IMR-90 (cell line): ENCODE data around the gene TMEM190. TPM values are rescaled to one million over a fixed set of nuclear protein-coding genes. Genes with fewer than 3 reads are reported as not detected.

Experiments used
- ATAC-seq: fragments of 200-7000 bp; cut with Tn5 transposase; 2 replicates; pipeline ENCODE4 v1.9.1; 2020; ENCODE audit warnings: low read depth, mild to moderate bottlenecking, moderate library complexity
- BruUV-seq: library from RNA; stranded (reverse); fragments of 400-500 nt; replicated peaks from 2 replicates; lab custom pipeline; 2021; lab: Mats Ljungman, UMichigan
- CTCF ChIA-PET: fragments of 300-600 bp; formaldehyde crosslinking; extraction: SDS; loops from one replicate; lab custom pipeline; 2021; ENCODE audit warnings: antibody characterized with exemption; lab: Yijun Ruan, JAX
- POLR2A ChIA-PET: fragments of 300-600 bp; sonication (Branson Sonifier 250); formaldehyde crosslinking; loops from one replicate; lab custom pipeline; 2022; ENCODE audit warnings: antibody characterized with exemption; ENCODE audit not compliant: unreplicated experiment; lab: Charles Lee
- DNase-seq: peaks from one replicate; pipeline ENCODE4 v3.0.0; 2013
- H2AFZ ChIP-seq: replicated peaks from 2 replicates; pipeline ENCODE3; 2013; ENCODE audit warnings: low read length, mild to moderate bottlenecking; ENCODE audit not compliant: poor library complexity
- H2AK5ac ChIP-seq: 2 replicates; pipeline ENCODE4 v1.6.1; 2013; ENCODE audit warnings: low read depth, low read length, inconsistent platforms
- H2AK9ac ChIP-seq: replicated peaks from 2 replicates; pipeline ENCODE3; 2013; ENCODE audit warnings: mild to moderate bottlenecking, low read depth, low read length, moderate library complexity; ENCODE audit not compliant: poor library complexity
- H2BK120ac ChIP-seq: 2 replicates; pipeline ENCODE4 v1.6.1; 2013; ENCODE audit warnings: low read depth, low read length, inconsistent platforms
- H2BK15ac ChIP-seq: 3 replicates; pipeline ENCODE4 v1.6.1; 2013; ENCODE audit warnings: low read depth, low read length, inconsistent platforms
- H2BK20ac ChIP-seq: 2 replicates; pipeline ENCODE4 v1.6.1; 2013; ENCODE audit warnings: low read depth, mild to moderate bottlenecking, inconsistent platforms, low read length, moderate library complexity
- H2BK5ac ChIP-seq: 2 replicates; pipeline ENCODE4 v1.6.1; 2013; ENCODE audit warnings: mild to moderate bottlenecking, low read depth, low read length, inconsistent platforms; ENCODE audit not compliant: poor library complexity, severe bottlenecking
- H3K14ac ChIP-seq: replicated peaks from 2 replicates; pipeline ENCODE4 v1.6.1; 2013; ENCODE audit warnings: low read depth, low read length, inconsistent platforms
- H3K18ac ChIP-seq: 2 replicates; pipeline ENCODE4 v1.6.1; 2013; ENCODE audit warnings: low read depth, low read length, control low read depth
- H3K23ac ChIP-seq: 2 replicates; pipeline ENCODE4 v1.6.1; 2013; ENCODE audit warnings: low read depth, low read length, inconsistent platforms
- H3K27ac ChIP-seq: 2 replicates; pipeline ENCODE4 v1.5.1; 2013; ENCODE audit warnings: mild to moderate bottlenecking, control low read depth, low read length; ENCODE audit not compliant: insufficient read depth
- H3K27me3 ChIP-seq: 2 replicates; pipeline ENCODE4 v1.6.1; 2013; ENCODE audit warnings: low read length; ENCODE audit not compliant: control insufficient read depth, insufficient read depth
- H3K36me3 ChIP-seq: 2 replicates; pipeline ENCODE4 v1.6.1; 2013; ENCODE audit warnings: low read length, mixed read lengths; ENCODE audit not compliant: control insufficient read depth, insufficient read depth
- H3K4ac ChIP-seq: 2 replicates; pipeline ENCODE4 v1.6.1; 2013; ENCODE audit warnings: low read depth, low read length, inconsistent platforms
- H3K4me1 ChIP-seq: 2 replicates; pipeline ENCODE4 v1.6.1; 2013; ENCODE audit warnings: low read length, mixed read lengths; ENCODE audit not compliant: control insufficient read depth, insufficient read depth
- H3K4me2 ChIP-seq: 2 replicates; pipeline ENCODE4 v1.6.1; 2013; ENCODE audit warnings: low read depth, mild to moderate bottlenecking, control low read depth, low read length, moderate library complexity
- H3K4me3 ChIP-seq: 2 replicates; pipeline ENCODE4 v1.5.1; 2013; ENCODE audit warnings: low read depth, mild to moderate bottlenecking, control low read depth, low read length, moderate library complexity; ENCODE audit not compliant: insufficient read depth
- H3K56ac ChIP-seq: 2 replicates; pipeline ENCODE4 v1.6.1; 2013; ENCODE audit warnings: low read length, inconsistent platforms; ENCODE audit not compliant: insufficient read depth; ENCODE audit errors: extremely low read depth
- H3K79me1 ChIP-seq, 2 experiments: 2 replicates each; pipeline ENCODE4 v1.6.1; 2013; ENCODE audit warnings: low read length in 2 of 2, inconsistent platforms in 1 of 2, low read depth in 1 of 2
- H3K9ac ChIP-seq: 2 replicates; pipeline ENCODE4 v1.6.1; 2013; ENCODE audit warnings: low read depth, low read length, control low read depth
- H3K9me1 ChIP-seq: 2 replicates; pipeline ENCODE4 v1.6.1; 2013; ENCODE audit warnings: low read length, inconsistent platforms; ENCODE audit not compliant: insufficient read depth
- H3K9me3 ChIP-seq: 2 replicates; pipeline ENCODE4 v1.6.1; 2013; ENCODE audit warnings: low read length; ENCODE audit not compliant: control insufficient read depth, insufficient read depth
- H4K20me1 ChIP-seq: 2 replicates; pipeline ENCODE4 v1.6.1; 2013; ENCODE audit warnings: low read length, inconsistent platforms; ENCODE audit not compliant: insufficient read depth
- H4K5ac ChIP-seq: 2 replicates; pipeline ENCODE4 v1.6.1; 2013; ENCODE audit warnings: mild to moderate bottlenecking, low read depth, low read length, control low read depth
- H4K8ac ChIP-seq, 2 experiments: 2 replicates each; pipeline ENCODE4 v1.6.1; 2013; ENCODE audit warnings: low read depth in 2 of 2, low read length in 2 of 2, control low read depth in 1 of 2, inconsistent platforms in 1 of 2
- H4K91ac ChIP-seq: 2 replicates; pipeline ENCODE4 v1.6.1; 2013; ENCODE audit warnings: low read depth, low read length, inconsistent platforms; ENCODE audit not compliant: insufficient read depth
- ELK1 ChIP-seq: fragments of 150-350 bp; IDR thresholded peaks from 2 replicates; pipeline ENCODE4 v1.6.1; 2016; ENCODE audit warnings: low read depth, mild to moderate bottlenecking, low read length, moderate library complexity, borderline replicate concordance
- NFE2L2 ChIP-seq: fragments of 150-350 bp; IDR thresholded peaks from 2 replicates; pipeline ENCODE4 v1.6.1; 2016; ENCODE audit warnings: low read depth, mild to moderate bottlenecking, low read length
- WGBS, 2 experiments: methylation state at CpG; one replicate each; pipeline versions ENCODE4 v1.1.5 to v1.1.7; 2013; ENCODE audit warnings: missing lambda C conversion rate in 2 of 2; ENCODE audit not compliant: insufficient read length in 1 of 2; ENCODE audit errors: extremely low coverage in 2 of 2; 5-methylcytosine and 5-hydroxymethylcytosine counted together
- dilution Hi-C: fragments of 300-500 bp; cut with HindIII; formaldehyde crosslinking; loops from one replicate; pipeline ENCODE4 v1.14.3; 2018; ENCODE audit warnings: low sequenced_read_pairs; ENCODE audit not compliant: unreplicated experiment
- in situ Hi-C: fragments of 300-500 bp; cut with MboI; formaldehyde crosslinking; loops from 3 replicates; pipeline ENCODE4 v1.14.3; 2019; ENCODE audit warnings: low sequenced_read_pairs, inconsistent platforms, mixed read lengths
- intact Hi-C: fragments of 100-400 bp; cut with micrococcal nuclease; formaldehyde crosslinking; loops from 2 replicates; pipeline ENCODE4 v1.10.0; 2022
- polyA plus RNA-seq, 3 experiments: library from polyadenylated mRNA; depleted of rRNA; stranded (reverse); fragments of >200 nt; gene quantifications; 2 replicates each; pipeline ENCODE4 v1.2.3, GENCODE V29; 2012; ENCODE audit warnings: low replicate concordance in 1 of 3
- total RNA-seq: library from RNA; depleted of rRNA; stranded (reverse); fragments of >200 nt; gene quantifications from 2 replicates; pipeline ENCODE4 v1.2.3, GENCODE V29; 2012

Gene TMEM190
- total and polyA plus RNA-seq, 2 of the 4 experiments (the other 2 are of a cell fraction) = 1.6 TPM; not detected in 1

- 70% methylated on average over 19 of the region's 25 CpGs; no CpG with 5 or more reads in 1 of the 2 experiments for WGBS, 2 experiments
- Histone ChIP-seq H2AK5ac (no peak overlapping the region), H3K9me1 (no peaks in the 10 kb centered on the region), H2BK20ac (no peak overlapping the region), H2BK120ac (no peak overlapping the region), H3K4me1 (peaks cover 5% of the 10 kb centered on the region; the same call in 1 of the 2 replicates), H3K36me3 (no peaks in the 10 kb centered on the region), H3K9me3 (no peaks in the 10 kb centered on the region), H3K27me3 (peaks cover 43% of the 10 kb centered on the region), H2AFZ (no peak overlapping the region), H2AK9ac (no peak overlapping the region), H3K9ac (no peak overlapping the region), H4K8ac (no peak overlapping the region), H3K4ac (no peak overlapping the region), H3K18ac (no peak overlapping the region), H3K79me1 (no peaks in the 10 kb centered on the region), H3K56ac (no peak overlapping the region), H3K23ac (no peak overlapping the region), H4K5ac (no peak overlapping the region), H2BK15ac (no peak overlapping the region), H3K4me2 (no peak overlapping the region), H3K27ac (no peak overlapping the region), H2BK5ac (no peak overlapping the region), H4K20me1 (peaks cover 7% of the 10 kb centered on the region; the same call in 1 of the 2 replicates), H3K14ac (no peak overlapping the region), H3K4me3 (no peak overlapping the region), H4K91ac (no peak overlapping the region)
- DNase-seq = no peak
- dilution Hi-C loops = no loop called here
- no TSS peak for BruUV-seq
- ChIA-PET POLR2A (no interaction called here), CTCF (no interaction called here)
- ATAC-seq = no peak
- intact Hi-C loops = no loop called here
- TF ChIP-seq NFE2L2 = no peak
- no peak for TF ChIP-seq ELK1
- in situ Hi-C loops = no loop called here
Measured at GRCh38 chr19:55352549-55353145, 24.0 kb upstream of the TMEM190 start.
